GM23248 (cell line): Measurements from ENCODE around the gene ARFGEF3.

ENCODE experiments used
- EZH2 ChIP-seq: fragments of 200-600 bp; sonication (generic); IDR thresholded peaks from 2 replicates; pipeline ENCODE4 v1.6.1; 2018; ENCODE audit warnings: antibody characterized with exemption, mild to moderate bottlenecking; ENCODE audit not compliant: insufficient read depth, poor library complexity, severe bottlenecking
- EZH2phosphoT487 ChIP-seq: fragments of 200-600 bp; sonication (generic); IDR thresholded peaks from 2 replicates; pipeline ENCODE4 v1.6.1; 2018; ENCODE audit warnings: antibody characterized with exemption, moderate library complexity, mild to moderate bottlenecking, low read depth; ENCODE audit not compliant: insufficient read depth

- no peak for TF ChIP-seq EZH2
- no peak for TF ChIP-seq EZH2phosphoT487
Measured at GRCh38 chr6:138257638-138258040, 95.9 kb downstream of the ARFGEF3 start.
